Nephron (organoid): ENCODE data around the gene ANKRD27.
"Not testable (repeated sequence)": the region's sequence is repeated elsewhere in the genome, so short reads cannot be mapped to it uniquely, and the experiment has no call there.

Experiments
- H3K27ac Mint-ChIP-seq, 3 experiments: 2 replicates each; pipeline ENCODE4 v1.8.0; 2020; ENCODE audit warnings: mixed read lengths in 3 of 3, mild to moderate bottlenecking in 2 of 3, moderate library complexity in 1 of 3
- H3K27me3 Mint-ChIP-seq: 2 replicates; pipeline ENCODE4 v1.8.0; 2021; ENCODE audit warnings: low read depth, mild to moderate bottlenecking, moderate library complexity, mixed read lengths
- H3K36me3 Mint-ChIP-seq: 2 replicates; pipeline ENCODE4 v1.8.0; 2020; ENCODE audit warnings: low read depth, mixed read lengths
- H3K4me1 Mint-ChIP-seq: 2 replicates; pipeline ENCODE4 v1.8.0; 2020; ENCODE audit warnings: mixed read lengths
- H3K4me3 Mint-ChIP-seq, 3 experiments: 2 replicates each; pipeline ENCODE4 v1.8.0; 2020; ENCODE audit warnings: mild to moderate bottlenecking in 3 of 3, mixed read lengths in 3 of 3, moderate library complexity in 2 of 3
- H3K9me3 Mint-ChIP-seq: 2 replicates; pipeline ENCODE4 v1.8.0; 2020; ENCODE audit warnings: mixed read lengths
- TF ChIP-seq, protein P1 (sequence below), 3 experiments: fragments of 200-600 bp; sonication (generic); IDR thresholded peaks; one replicate each; pipeline ENCODE4 v1.5.0; 2021; ENCODE audit warnings: antibody characterized with exemption in 3 of 3; ENCODE audit not compliant: unreplicated experiment in 3 of 3

Gene ANKRD27

DNA sequence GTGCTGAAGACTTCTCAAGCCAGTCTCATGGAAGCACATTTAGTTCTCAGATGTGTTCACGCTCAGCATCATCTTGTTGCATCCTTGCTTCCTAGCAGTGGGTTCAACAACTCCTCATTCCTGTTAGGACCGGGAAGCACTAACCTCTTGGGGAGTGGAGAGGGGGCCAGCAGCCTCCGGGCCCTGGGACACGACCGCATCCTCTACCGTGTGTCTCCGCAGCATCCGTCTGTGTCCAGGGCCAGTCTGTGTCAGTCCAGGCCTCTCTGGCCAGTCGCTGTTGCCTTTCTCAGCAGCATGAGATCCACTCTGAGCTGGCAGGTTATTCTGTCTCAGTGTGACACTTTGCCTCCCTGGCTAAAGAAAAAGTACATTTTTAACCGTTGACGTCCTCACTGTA is 77.0 kb downstream of the ANKRD27 start:
- Mint-ChIP-seq H3K9me3 (peaks cover 9% of the 10 kb centered on the region), H3K4me1 (no peaks in the 10 kb centered on the region), H3K4me3 (no peak overlapping the region), H3K27ac (no peak overlapping the region), H3K27me3 (no peaks in the 10 kb centered on the region), H3K36me3 (peaks cover 64% of the 10 kb centered on the region)
- TF ChIP-seq, protein P1, sequence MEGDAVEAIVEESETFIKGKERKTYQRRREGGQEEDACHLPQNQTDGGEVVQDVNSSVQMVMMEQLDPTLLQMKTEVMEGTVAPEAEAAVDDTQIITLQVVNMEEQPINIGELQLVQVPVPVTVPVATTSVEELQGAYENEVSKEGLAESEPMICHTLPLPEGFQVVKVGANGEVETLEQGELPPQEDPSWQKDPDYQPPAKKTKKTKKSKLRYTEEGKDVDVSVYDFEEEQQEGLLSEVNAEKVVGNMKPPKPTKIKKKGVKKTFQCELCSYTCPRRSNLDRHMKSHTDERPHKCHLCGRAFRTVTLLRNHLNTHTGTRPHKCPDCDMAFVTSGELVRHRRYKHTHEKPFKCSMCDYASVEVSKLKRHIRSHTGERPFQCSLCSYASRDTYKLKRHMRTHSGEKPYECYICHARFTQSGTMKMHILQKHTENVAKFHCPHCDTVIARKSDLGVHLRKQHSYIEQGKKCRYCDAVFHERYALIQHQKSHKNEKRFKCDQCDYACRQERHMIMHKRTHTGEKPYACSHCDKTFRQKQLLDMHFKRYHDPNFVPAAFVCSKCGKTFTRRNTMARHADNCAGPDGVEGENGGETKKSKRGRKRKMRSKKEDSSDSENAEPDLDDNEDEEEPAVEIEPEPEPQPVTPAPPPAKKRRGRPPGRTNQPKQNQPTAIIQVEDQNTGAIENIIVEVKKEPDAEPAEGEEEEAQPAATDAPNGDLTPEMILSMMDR (IDR thresholded peaks at IDR 0.05; ENCODE audit: unreplicated experiment in 3 of 3), result no peak

DNA sequence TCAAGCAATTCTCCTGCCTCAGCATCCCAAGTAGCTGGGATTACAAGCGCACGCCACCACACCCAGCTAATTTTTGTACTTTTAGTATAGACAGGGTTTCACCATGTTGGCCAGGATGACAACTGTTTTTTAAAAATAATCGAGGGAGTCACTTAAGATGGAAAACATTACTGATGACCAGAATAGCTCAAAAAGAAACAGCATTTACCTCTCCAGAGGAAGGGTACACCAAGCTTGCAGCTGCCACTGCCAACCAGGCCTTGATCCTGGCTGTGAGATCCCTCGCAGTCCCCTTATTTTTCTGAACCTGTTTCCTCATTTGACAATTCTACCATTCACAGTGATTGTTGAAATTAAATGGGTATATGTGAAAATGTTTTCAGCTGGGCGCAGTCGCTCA is 79.5 kb downstream of the ANKRD27 start:
- Mint-ChIP-seq H3K4me1 (no peaks in the 10 kb centered on the region), H3K27ac (no peak overlapping the region), H3K36me3 (peaks cover 76% of the 10 kb centered on the region), H3K4me3 (no peak overlapping the region), H3K27me3 (no peaks in the 10 kb centered on the region), H3K9me3 (peaks cover 16% of the 10 kb centered on the region)
- TF ChIP-seq, protein P1 (IDR thresholded peaks at IDR 0.05; ENCODE audit: unreplicated experiment in 3 of 3), result no peak

DNA sequence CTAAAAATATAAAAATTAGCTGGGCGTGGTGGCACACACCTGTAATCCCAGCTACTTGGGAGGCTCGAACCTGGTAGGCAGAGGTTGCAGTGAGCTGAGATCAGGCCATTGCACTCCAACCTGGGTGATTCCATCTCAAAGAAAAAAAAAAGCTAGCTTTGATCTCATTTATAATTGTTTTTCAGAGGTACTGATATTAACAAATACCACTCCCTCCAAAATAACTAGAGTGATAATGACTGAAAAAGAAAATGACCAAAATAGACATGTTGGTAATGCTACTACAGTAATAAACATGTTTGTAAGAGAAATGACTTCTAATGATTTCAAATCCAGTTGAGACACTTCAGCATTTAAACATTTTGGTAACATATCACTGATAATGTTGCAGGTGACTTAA is 81.0 kb downstream of the ANKRD27 start:
- no peaks in the 10 kb centered on the region for H3K4me1 Mint-ChIP-seq
- TF ChIP-seq, protein P1 (IDR thresholded peaks at IDR 0.05; ENCODE audit: unreplicated experiment in 3 of 3), result no peak
- no peak overlapping the region for H3K4me3 Mint-ChIP-seq
- peaks cover 16% of the 10 kb centered on the region for H3K9me3 Mint-ChIP-seq
- H3K36me3 Mint-ChIP-seq, result peaks cover 77% of the 10 kb centered on the region
- H3K27ac Mint-ChIP-seq, result no peak overlapping the region
- H3K27me3 Mint-ChIP-seq, result no peaks in the 10 kb centered on the region

DNA sequence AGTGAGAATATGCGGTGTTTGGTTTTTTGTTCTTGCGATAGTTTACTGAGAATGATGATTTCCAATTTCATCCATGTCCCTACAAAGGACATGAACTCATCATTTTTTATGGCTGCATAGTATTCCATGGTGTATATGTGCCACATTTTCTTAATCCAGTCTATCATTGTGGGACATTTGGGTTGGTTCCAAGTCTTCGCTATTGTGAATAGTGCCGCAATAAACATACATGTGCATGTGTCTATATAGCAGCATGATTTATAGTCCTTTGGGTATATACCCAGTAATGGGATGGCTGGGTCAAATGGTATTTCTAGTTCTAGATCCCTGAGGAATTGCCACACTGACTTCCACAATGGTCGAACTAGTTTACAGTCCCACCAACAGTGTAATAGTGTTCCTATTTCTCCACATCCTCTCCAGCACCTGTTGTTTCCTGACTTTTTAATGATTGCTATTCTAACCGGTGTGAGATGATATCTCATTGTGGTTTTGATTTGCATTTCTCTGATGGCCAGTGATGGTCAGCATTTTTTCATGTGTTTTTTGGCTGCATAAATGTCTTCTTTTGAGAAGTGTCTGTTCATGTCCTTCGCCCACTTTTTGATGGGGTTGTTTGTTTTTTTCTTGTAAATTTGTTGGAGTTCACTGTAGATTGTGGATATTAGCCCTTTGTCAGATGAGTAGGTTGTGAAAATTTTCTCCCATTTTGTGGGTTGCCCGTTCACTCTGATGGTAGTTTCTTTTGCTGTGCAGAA is 87.1 kb downstream of the ANKRD27 start:
- not testable (repeated sequence) for H3K27ac Mint-ChIP-seq, H3K27me3 Mint-ChIP-seq, H3K4me3 Mint-ChIP-seq, H3K4me1 Mint-ChIP-seq
- Mint-ChIP-seq H3K9me3 (peaks cover 11% of the 10 kb centered on the region), H3K36me3 (peaks cover 70% of the 10 kb centered on the region)

DNA sequence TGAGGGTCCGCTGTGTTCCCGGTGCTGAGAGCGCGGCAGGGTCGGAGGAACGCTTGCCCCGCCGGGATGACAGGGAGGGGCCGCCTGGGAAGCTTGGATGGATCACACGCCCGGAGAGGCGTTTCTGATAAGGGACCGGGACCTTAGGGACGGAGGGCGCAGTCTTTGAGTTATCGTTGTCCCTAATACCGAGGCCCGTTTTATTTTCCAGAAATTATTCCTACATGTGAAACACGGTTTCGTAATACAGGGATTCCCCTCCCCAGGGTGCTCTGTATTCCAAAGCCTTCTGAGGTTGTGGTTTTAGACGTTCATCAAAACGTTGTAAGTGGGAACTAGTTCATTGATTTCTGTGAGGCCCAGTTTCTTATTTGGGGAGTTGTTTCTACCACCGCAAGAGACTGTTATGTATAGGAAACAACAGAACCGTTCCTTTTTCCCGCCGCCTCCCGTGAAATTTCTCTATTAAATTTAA is 93.2 kb downstream of the ANKRD27 start:
- Mint-ChIP-seq H3K4me3 (peak overlapping the region; percentile 90 to 93 (median 93)), H3K27me3 (no peaks in the 10 kb centered on the region), H3K36me3 (peaks cover 32% of the 10 kb centered on the region), H3K4me1 (peaks cover 15% of the 10 kb centered on the region), H3K27ac (peak overlapping the region in 2 of 3 experiments; percentile 38 to 49), H3K9me3 (no peaks in the 10 kb centered on the region)
- TF ChIP-seq, protein P1 (IDR thresholded peaks at IDR 0.05; ENCODE audit: unreplicated experiment in 3 of 3), result no peak

DNA sequence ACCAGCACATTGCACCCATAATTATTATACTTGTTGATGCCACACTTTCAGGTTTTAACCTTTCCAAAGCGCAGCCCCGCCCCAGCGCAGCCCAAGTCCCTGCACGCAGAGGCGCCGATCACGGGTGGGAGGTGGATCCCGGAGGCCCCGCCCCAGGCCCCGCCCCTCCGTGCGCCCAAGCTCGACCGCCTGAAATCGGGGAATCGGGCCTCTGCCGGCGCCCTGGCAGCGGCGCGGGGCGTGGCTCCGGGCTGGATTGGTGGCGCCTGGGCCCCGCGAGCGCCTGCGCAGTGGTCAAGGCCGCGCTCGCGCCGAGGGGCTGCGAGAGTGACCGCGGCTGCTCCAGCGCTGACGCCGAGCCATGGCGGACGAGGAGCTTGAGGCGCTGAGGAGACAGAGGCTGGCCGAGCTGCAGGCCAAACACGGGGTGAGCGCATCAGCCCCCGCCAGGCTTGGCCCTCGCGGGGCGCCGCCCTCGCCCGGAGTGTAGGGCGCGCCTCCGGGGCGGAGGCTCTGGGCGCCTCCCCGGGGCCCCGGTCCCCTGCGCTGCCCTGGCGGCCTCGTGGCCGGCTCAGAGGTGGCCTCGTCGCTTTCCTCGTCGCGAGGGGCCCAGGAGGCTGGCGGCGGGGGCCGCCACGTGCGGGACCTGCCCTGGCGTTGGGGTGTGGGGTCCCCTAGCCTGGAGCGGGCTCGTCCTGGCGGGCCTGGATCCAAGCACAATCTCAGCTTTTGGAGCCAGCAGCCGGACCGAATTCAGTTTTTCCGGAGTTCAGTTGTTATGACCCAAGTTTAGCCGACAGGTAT is 93.9 kb downstream of the ANKRD27 start, which contains the start of gene PDCD5:
TSS of gene PDCD5 (plus strand) at position 290 of the 804 bp plus-strand sequence. CDS start at position 362, 72 bp downstream.
- TF ChIP-seq, protein P1 (IDR thresholded peaks at IDR 0.05; ENCODE audit: unreplicated experiment in 3 of 3), result no peak
- no peaks in the 10 kb centered on the region for H3K27me3 Mint-ChIP-seq

More for the DNA sequence above, 93.9 kb downstream of the ANKRD27 start, which contains the start of gene PDCD5:
- H3K36me3 Mint-ChIP-seq, result peaks cover 26% of the 10 kb centered on the region
- peaks cover 15% of the 10 kb centered on the region for H3K4me1 Mint-ChIP-seq
- peak within 1 kb of the TSS; percentile 68 to 84 (median 79) for H3K27ac Mint-ChIP-seq
- H3K4me3 Mint-ChIP-seq, result peak within 1 kb of the TSS; percentile 97 to 99 (median 98)
- no peaks in the 10 kb centered on the region for H3K9me3 Mint-ChIP-seq
